HEK293T (cell line): ENCODE results near the gene SUPT3H.

Experiments
- HDGF ChIP-seq: fragments of 450-650 bp; IDR thresholded peaks from 2 replicates; pipeline ENCODE4 v1.6.1; 2017; ENCODE audit warnings: antibody characterized with exemption, borderline replicate concordance
- SP1 ChIP-seq: fragments of 450-650 bp; IDR thresholded peaks from 2 replicates; pipeline ENCODE4 v1.6.1; 2017

DNA sequence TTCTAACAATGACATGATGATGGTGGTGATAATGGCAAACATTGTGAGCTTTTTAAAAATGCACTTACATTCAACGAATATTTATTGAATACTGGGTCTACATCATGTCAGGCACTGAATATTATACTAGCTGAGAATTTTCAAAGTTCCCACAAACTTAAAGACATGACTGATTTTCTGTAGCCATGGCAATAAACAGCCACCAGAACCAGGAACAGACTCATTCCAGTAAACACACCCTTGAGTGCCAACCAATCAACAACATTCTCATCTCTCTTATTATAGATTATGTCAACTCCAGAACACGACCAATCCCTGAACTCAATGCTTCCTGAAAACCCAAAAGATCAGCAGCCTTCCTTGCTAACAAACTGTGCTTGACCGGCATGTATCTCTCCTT, 262.0 kb downstream of the SUPT3H start:
- TF ChIP-seq HDGF = no peak
- no peak for TF ChIP-seq SP1
